GM03348 (cell line): ENCODE results near the gene S100A4.

Experiments
- DNase-seq: peaks from one replicate; pipeline ENCODE4 v3.0.0; 2012; ENCODE audit warnings: low spot score

Gene S100A4

DNA sequence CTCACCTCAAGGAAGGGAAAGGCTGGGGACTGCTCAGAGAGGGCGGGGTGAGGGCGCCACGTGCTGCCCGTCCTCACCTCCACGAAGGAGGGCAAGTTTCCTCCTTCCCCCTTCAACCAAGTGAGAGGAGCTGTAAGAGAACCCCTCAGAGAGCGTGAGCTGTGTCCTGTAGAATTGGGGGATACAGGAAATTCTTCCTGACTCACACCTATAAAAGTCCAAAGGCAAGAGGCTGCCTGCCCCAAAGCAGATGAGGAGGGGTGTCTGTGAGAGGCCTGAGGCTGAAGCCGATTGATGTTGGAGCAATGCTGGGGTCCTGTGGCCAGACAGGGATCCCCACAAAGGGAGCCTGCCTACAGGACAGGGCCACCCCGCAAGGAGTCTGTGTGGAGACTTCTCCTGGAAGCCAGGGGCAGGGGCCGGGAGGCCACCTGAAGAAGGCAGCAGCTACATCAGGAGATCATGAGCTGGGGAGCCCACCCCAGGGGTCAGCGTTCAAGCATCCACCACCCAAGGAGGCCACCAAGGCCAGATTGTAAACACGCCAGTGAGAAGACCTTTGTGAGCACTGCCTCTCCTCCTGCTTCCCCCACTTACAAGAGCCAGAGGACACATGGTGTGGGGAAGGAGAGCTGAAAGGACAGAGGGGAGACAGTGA lies 37.6 kb downstream of the S100A4 start:
- DNase-seq, result no peak

DNA sequence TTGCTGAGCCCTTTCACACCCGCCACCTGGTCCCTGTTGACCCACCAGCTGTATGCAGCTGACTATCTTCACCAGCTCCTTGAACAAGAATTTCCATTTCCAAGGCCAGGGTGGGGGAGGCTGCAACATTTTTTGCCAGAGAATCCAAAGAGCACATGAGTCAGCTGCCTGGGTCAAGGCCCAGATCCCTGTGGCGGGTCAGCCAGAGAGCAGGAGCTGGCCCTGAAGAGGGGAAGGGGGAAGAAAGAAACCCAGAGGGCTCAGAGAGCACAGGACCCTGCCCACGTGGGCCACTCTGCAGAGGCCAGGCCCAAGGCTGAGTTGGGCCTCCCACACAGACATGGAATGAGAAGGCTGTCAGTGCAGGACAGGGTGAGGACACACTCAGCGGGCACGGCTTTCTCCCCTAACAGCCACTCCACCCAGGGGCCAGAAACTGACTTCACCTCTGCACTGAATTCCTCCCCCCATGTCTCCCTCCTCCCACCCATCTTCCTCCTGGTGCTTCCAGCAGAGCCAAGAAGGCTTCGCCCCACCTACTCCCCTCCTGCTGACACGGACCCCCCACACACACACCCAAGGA lies 38.7 kb downstream of the S100A4 start:
- DNase-seq, result peak; percentile 89

- DNase-seq, result no peak
Observed at GRCh38 chr1:153506386-153506785, 39.2 kb downstream of the S100A4 start.

DNA sequence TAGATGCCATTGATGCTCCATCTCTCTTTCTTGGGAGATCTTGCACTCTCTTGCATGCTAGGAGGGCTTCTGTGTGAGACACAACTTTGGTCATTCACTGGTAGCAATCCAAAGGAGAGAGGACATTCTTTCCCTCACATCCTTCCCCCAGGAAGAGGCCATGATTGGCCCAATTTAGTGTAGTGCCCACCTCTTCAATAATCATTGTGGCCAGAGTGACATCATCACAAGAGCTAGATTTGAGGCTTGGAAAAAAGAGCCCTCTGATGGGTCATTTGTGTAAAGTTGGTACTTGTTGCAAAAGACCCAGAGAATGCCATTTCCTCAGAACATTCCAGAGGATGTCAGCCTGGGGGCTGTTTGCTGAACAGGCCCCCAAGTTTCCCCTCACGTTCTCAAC lies 40.0 kb downstream of the S100A4 start:
- no peak for DNase-seq

DNA sequence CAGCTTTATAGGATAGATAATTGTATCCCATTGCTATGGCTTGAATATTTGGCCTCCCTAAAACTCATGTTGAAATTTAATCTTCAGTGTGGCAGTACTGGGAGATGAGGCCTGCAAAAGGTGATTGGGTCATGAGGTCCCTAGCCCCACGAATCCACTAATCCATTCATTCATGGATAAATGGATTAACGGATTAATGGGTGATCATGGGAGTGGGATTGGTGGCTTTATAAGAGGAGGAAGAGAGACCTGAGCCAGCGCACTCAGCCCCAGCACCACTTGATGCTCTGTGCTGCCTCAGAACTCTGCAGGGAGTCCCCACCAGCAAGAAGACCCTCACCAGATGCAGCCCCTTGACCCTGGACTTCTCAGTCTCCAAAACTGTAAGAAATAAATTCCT lies 41.8 kb downstream of the S100A4 start:
- DNase-seq, result no peak

GRCh38 chr1:153498746-153499145 lies 46.9 kb downstream of the S100A4 start:
- no peak for DNase-seq

DNA sequence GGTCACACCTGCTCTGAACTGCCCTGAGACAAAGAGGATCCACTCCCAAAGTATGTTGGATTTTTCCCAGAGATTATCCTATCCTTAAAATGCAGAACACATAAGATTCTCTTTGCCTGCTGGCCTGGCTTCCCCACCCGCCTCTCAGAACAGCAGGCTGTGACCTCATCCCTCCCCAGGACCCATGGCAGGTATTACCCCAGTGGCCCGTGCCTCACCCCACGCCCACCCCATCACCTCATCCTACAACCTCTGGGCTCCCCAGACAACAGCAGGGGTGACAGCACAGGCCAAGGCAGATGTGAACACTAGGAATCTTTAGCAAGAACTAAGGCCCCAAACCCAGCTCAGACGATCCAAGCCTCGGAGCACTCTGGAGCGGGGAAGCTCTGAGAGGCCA lies 50.1 kb downstream of the S100A4 start:
- DNase-seq, result no peak

DNA sequence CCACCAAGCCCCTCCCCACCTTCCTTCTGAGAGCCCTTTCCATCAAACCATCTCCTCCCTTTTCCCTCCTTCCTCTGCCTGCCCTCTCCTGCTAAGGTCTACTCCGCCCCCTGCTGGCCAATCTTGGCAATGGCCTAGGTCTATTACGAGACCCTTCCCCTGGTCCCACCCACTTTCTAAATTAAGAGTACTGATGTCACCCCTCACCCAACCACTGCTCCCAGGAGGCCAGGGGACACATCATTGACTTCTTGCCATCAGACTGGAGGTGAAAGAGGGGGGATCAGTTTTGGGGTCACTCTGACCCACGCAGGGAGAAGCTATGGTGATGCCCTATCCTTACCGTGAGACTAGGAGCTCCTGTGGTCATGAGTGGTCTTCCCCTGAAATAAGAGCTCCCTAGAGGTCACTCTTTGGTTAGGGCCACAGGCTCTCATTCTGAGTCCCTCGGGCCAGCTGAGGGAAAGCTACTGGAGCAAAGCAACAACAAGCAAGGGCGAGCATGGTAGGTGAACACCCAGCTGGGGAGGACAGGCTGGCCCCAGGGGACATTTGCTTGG lies 50.5 kb downstream of the S100A4 start:
- DNase-seq, result peak; percentile 79
